EH (cell line): ENCODE measurements around the gene CCDC127.
"Not testable (repeated sequence)": the region's sequence is repeated elsewhere in the genome, so short reads cannot be mapped to it uniquely, and the experiment has no call there.

Experiments used
- DNase-seq: peaks from one replicate; pipeline ENCODE4 v3.0.0-alpha.2; 2015; ENCODE audit warnings: low read depth

The CCDC127 gene

GRCh38 chr5:171801-172331 lies 46.1 kb downstream of the CCDC127 start:
- no peak for DNase-seq

- DNase-seq: no peak
Measured at GRCh38 chr5:170971-171800, 46.8 kb downstream of the CCDC127 start.

- DNase-seq: no peak
Measured at GRCh38 chr5:169728-170094, 48.2 kb downstream of the CCDC127 start.

- DNase-seq: peak; percentile 99
Measured at GRCh38 chr5:169071-169727, 48.8 kb downstream of the CCDC127 start.

- peak; percentile 99 for DNase-seq
Measured at GRCh38 chr5:167982-168660, 49.8 kb downstream of the CCDC127 start.

- DNase-seq: peak; percentile 51
Measured at GRCh38 chr5:167511-167910, 50.4 kb downstream of the CCDC127 start.

DNA sequence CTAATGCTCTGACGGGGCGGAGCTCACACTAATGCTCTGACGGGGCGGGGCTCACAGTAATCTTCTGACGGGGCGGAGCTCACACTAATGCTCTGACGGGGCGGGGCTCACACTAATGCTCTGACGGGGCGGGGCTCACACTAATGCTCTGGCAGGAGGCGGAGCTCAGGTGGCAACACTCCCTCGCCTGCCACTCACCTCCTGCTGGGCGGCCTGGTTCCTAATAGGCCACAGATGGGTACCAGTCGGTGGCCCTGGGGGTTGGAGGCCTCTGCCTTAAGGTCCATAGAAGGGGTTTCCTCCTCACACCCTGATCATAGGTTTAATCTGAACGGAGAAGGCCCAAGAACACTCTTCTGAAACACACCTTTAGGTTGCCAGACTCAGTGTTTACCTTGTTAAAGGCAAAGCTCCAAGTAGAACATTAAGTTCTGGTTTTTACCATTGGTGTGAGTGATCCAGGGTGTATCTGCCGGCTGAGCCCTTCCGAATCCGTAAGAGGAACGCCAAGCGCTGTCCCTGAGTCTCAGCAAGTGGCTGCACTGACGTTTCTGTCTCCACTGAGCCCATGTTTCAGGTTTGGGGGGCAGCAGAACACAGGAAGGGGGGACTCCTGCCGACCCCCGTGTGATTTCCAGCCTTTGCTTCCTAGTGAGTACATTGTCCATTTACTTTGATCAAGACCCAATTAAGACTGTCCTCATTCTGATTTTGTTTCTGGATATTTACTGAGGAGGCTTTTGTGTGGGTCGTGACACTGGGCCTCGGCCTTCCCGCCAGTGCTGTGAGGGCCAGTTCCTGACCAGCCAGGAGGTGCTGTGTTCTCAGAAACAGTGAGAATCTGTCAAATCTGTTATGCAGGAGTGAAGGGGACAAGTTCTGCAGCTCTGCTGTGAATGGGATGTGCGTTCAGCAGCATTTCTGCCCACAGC lies 51.2 kb downstream of the CCDC127 start:
- no peak for DNase-seq

GRCh38 chr5:164783-165182 lies 53.2 kb downstream of the CCDC127 start:
- DNase-seq: not testable (repeated sequence)

DNA sequence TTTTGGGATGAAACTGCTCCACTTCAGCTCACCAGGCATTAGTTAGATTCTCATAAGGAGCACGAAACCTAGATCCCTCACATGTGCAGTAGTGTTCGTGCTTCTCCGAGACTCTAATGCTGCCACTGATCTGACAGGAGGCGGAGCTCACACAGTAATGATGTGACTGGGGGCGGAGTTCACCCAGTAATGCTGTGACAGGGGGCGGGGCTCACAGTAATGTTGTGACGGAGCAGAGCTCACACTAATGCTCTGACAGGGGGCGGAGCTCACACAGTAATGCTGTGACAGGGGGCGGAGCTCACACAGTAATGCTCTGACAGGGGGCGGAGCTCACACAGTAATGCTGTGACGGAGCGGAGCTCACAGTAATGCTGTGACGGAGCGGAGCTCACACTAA lies 53.7 kb downstream of the CCDC127 start:
- no peak for DNase-seq

DNA sequence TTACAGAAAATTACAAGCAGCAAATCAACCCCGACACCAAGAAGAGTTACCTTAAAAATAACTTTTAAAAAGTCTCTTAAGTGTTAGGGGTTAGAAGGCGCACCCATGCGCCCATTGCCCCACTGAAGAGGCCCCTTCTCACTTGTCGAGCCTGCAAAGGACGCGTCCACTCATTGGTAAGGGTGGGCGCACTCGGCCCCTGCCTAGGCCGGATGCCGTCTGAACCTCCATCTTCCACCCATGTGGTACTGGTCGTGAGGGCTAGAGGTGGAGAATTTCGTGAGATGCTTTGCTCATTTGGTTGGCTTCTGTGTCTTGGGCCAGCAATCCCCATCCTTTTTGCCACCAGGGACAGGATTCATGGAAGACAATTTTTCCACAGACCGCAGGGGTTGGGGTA lies 54.1 kb downstream of the CCDC127 start:
- no peak for DNase-seq

DNA sequence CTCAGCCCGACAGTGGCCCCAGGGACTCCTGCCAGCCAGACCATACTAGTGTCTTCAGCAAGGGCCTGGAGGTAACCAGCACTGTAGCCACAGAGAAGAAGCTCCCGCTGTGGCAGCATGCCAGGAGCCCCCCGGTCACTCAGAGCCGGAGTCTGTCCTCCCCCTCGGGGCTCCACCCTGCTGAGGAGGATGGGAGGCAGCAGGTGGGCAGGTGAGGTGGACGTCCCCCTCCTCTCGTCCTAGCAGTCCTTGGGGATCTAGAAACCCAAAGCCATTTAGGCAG lies 54.7 kb downstream of the CCDC127 start:
- no peak for DNase-seq

DNA sequence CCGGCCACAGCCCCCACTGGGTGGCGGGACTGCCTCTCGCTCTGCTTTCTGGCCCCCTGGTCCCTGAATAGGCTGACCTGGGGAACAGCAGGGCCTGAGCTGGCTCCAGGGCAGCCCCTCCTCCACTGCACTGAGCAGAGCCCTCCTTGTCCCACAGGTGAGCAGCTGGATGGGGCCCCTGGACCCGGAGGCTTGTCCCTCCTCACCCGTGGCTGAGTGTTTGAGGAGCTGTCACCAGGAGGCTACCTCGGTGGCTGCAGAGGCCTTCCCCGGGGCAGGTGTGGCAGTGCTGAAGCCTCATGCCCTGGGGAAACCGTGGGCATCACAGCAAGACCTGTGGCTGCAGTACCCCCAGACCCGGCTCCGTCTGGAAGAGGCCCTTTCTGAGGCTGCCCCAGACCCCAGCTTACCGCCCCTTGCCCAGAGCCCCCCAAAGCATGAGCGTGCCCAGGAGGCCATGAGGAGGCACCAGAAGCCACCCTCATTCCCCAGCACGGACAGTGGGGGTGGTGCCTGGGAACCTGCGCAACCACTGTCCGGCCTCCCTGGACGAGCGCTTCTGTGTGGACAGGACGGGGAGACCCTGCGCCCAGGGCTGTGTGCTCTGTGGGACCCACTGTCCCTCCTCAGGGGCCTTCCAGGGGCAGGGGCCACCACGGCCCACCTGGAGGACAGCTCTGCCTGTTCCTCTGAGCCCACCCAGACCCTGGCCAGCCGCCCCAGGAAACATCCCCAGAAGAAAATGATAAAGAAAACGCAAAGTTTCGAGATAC lies 55.2 kb downstream of the CCDC127 start:
- DNase-seq: no peak

- no peak for DNase-seq
Measured at GRCh38 chr5:162190-162564, 55.8 kb downstream of the CCDC127 start.

DNA sequence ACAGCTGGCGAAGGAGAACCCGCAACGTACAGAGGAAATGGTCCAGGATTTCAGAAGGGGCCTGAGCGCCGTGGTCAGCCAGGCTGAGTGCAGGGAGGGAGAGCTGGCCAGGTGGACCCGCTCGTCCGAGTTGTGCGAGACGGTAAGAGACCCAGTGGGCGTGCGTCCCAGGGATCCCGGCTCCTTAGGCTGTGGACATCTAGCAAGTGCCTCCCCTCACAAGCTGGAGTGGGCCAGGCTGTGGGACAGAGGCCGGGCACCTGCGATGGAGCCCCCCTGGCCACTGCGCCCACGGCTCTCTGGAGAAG lies 56.2 kb downstream of the CCDC127 start:
- no peak for DNase-seq

DNA sequence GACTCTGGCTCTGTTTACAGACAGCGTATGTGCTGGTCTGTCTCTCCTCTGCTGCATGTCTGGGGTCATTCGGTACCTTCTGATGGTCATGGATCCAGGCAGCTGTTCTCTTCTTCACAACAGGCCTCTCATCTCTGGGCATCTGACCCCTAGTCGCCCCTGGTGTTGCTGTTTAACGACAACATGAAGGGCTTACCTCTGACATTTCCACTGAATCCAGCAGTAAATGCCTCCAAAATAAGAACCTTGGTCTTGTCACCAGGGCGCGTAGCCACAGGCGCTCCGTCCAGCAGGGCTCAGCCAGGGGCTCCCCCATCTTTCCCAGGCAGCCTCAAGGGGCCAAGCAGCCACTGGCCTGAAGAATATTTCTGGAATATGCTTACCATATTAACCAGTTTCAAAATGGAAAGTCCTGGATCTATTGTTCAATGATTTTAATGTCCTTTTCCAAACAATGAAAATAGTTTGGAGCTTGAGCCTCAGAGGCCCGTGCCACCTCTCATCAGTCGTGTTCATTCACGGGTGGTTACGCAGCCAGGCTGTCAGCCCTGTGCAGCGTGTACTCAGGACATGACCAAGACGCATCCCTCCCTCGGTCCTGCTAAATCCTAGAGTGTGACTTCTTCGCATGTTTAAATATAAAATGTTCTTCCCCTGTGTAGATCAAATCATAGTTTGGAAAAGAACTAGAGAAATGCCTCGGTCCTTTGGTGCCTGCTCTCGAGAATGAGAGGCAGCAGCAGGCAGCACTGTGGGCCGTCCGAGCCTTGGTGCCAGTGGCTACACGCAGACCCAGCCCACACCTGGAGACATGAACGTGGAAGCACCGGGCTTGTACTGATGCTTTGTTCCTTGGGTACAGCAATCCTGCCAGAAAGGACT lies 56.8 kb downstream of the CCDC127 start:
- DNase-seq: no peak

- peak; percentile 68 for DNase-seq
Measured at GRCh38 chr5:160173-160510, 57.8 kb downstream of the CCDC127 start.

DNA sequence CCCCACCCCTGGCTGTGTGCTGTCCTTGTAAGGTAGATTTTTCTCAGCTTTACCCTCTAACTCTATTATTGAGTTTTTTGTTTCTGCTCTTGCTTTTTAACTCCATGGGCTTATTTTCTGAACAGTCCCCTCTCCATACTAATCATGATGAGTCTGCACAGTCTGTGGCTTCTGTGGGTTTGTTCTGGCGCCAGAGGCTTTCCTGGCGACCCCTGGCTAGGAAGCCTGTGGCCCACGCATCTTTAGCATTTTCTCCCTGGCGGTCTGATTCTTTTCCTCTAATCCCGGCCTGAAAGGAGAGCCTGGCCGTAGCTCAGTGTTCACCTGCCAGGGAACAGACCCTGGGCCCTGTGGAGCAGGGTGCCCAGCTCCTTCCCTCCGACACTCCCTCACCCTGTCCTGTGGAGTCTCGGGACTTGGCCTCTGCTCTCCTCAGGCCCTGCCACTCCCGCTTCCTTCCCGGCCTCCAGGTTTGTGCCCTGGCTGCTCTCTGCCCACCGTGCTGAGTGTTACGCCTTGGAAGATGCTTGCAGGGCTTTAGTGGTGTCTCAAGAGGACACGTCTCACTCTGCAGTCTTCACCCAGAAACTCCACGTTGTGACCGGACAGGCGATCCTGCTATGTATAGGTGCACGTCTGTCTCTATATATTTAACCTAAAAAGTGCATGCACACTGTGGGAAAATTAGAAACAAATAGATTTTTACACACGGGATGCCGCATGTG lies 58.3 kb downstream of the CCDC127 start:
- peak; percentile 74 for DNase-seq

GRCh38 chr5:158807-159447 lies 59.0 kb downstream of the CCDC127 start:
- no peak for DNase-seq

- DNase-seq: no peak
Measured at GRCh38 chr5:157801-158200, 60.2 kb downstream of the CCDC127 start.
